Aorta (tissue), 5 donors: ENCODE results near the gene TRA2B. TPM values are rescaled to one million over a fixed set of nuclear protein-coding genes. Genes with fewer than 3 reads are reported as not detected.

ENCODE experiments used
- ATAC-seq: fragments of 200-7000 bp; cut with Tn5 transposase; one replicate; pipeline ENCODE4 v1.9.1; 2022; ENCODE audit warnings: moderate library complexity; ENCODE audit not compliant: low FRiP score
- DNase-seq, 2 donors: peaks; one replicate each; pipeline ENCODE4 v3.0.0-alpha.2; 2020
- H3K27ac ChIP-seq, 2 donors: one replicate each; pipeline ENCODE4 v1.5.1; 2013; ENCODE audit warnings: low read length in 2 of 2, mild to moderate bottlenecking in 2 of 2, moderate library complexity in 2 of 2, control low read depth in 1 of 2, inconsistent platforms in 1 of 2, low read depth in 1 of 2
- H3K27me3 ChIP-seq, 2 donors: one replicate each; pipeline ENCODE4 v1.6.1; 2013; ENCODE audit warnings: control low read depth in 1 of 2, low read length in 1 of 2, mild to moderate bottlenecking in 1 of 2, moderate library complexity in 1 of 2; ENCODE audit not compliant: insufficient read depth in 2 of 2, control insufficient read depth in 1 of 2
- H3K36me3 ChIP-seq, 2 donors: one replicate each; pipeline ENCODE4 v1.6.1; 2013; ENCODE audit warnings: control low read depth in 1 of 2, low read length in 1 of 2, mild to moderate bottlenecking in 1 of 2; ENCODE audit not compliant: insufficient read depth in 2 of 2, control insufficient read depth in 1 of 2
- H3K4me1 ChIP-seq, 2 donors: one replicate each; pipeline ENCODE4 v1.6.1; 2013; ENCODE audit warnings: low read length in 2 of 2, control low read depth in 1 of 2, mild to moderate bottlenecking in 1 of 2, moderate library complexity in 1 of 2; ENCODE audit not compliant: insufficient read depth in 2 of 2, control insufficient read depth in 1 of 2
- H3K4me3 ChIP-seq, 2 donors: one replicate each; pipeline ENCODE4 v1.5.1; 2013; ENCODE audit warnings: low read length in 2 of 2, control low read depth in 1 of 2, mild to moderate bottlenecking in 1 of 2
- H3K9me3 ChIP-seq: one replicate; pipeline ENCODE4 v1.6.1; 2013; ENCODE audit warnings: mild to moderate bottlenecking, low read length; ENCODE audit not compliant: control insufficient read depth
- WGBS, 2 donors: extraction: QIAGEN DNeasy Blood & Tissue Kit; methylation state at CpG; one replicate each; pipeline ENCODE4 v1.1.7; 2013; 5-methylcytosine and 5-hydroxymethylcytosine counted together
- intact Hi-C, 2 donors: fragments of 100-400 bp; cut with DNase I; formaldehyde crosslinking; loops; one replicate each; pipeline versions ENCODE4 v1.14.2 to v1.15.0; 2022
- polyA plus RNA-seq, 2 donors: library from polyadenylated mRNA; stranded (reverse); fragments of 200-250 nt; gene quantifications; one replicate each; pipeline ENCODE4 v1.2.3, GENCODE V29; 2013
- total RNA-seq, 2 donors: library from RNA; stranded (reverse); fragmentation: NEBNext Ultra II Directional; extraction: Animal tissue kit (Norgen Biotek cat#: 25700); gene quantifications; one replicate each; pipeline ENCODE4 v1.2.1, GENCODE V29; 2021
- donor health status: healthy with polysubstance abuse.
- donor health status: Bipolar disorder and iron deficiency.
- donor health status: DM: no; HTN: no; CAD: no.
- donor health status: DM: no; HTN: no; CAD: no.
- donor health status: DM: yes; HTN: yes; CAD: no.

The TRA2B gene
- total and polyA plus RNA-seq, 4 donors: 77.4 to 150 (median 90.9) TPM

DNA sequence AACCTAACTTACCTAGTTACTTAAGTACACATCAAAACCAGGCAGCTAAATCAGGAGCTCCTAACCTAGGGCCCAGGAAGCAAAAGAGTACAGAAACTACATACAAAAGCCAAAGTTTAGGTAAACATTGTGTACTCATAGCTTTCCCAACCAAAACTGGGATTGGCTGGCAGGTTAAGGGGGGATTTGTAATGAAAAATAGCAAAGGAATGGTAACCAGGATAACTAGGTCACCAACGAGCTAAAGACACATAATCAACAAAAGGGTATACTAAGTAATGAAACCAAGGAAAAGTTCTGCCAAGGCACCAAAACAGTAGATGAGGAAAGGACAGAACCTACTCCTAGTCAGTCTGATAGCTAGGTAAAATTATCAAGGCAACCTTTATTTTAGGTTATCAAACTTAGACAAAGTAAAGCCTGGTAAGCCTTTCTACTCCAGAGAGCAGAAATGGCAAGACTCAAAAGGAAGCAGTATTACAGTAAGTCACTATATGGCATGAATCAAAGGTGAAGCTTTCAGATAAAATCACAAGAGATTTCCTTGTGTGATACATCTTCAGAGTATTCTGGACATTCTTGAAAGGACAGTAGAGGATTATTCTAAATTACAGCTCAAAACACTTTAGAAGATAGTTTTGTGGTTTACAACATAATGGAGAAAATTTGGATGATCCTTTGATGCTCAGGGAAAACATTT, 10.2 kb downstream of the TRA2B start:
- Histone ChIP-seq H3K4me1 (peaks cover 4 to 22% of the 10 kb centered on the region in 2 donors), H3K9me3 (no peaks in the 10 kb centered on the region), H3K27ac (peak overlapping the region in 1 of 2 donors; percentile 10), H3K4me3 (peak overlapping the region in 1 of 2 donors; percentile 26), H3K27me3 (no peaks in the 10 kb centered on the region), H3K36me3 (no peaks in the 10 kb centered on the region)
- WGBS, 2 donors: 0 to 2% methylated on average over 1 of the region's 1 CpG
- intact Hi-C loops: no loop called here
- ATAC-seq (no peak), DNase-seq (no peak)

DNA sequence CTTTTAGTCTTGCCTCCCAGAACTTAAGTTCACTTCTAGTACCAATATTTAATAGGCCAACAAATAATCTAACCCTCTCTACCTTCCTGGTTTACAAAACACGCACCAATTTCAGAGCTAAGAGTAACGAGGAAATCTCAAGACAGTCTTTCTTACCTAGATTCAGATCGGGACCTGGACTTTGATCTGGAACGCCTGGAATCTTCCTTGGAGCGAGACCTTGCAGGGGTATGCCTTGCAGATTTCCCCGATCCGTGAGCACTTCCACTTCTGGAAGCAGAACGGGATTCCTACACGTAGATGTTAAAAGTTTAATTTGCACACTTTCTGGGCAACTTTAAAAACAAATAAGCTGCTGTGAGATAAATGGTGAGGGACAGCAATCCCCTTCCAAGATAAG, 11.4 kb downstream of the TRA2B start:
- H3K4me3 ChIP-seq: no peak overlapping the region
- ATAC-seq (no peak), DNase-seq (no peak)
- no peak overlapping the region for H3K27ac ChIP-seq
- peaks cover 4 to 22% of the 10 kb centered on the region in 2 donors for H3K4me1 ChIP-seq
- H3K27me3 ChIP-seq: no peaks in the 10 kb centered on the region
- H3K36me3 ChIP-seq: peaks cover 0 to 2% of the 10 kb centered on the region in 2 donors
- intact Hi-C loops: no loop called here
- WGBS, 2 donors: 38 to 46% methylated on average over 9 of the region's 9 CpGs
- H3K9me3 ChIP-seq: no peaks in the 10 kb centered on the region

DNA sequence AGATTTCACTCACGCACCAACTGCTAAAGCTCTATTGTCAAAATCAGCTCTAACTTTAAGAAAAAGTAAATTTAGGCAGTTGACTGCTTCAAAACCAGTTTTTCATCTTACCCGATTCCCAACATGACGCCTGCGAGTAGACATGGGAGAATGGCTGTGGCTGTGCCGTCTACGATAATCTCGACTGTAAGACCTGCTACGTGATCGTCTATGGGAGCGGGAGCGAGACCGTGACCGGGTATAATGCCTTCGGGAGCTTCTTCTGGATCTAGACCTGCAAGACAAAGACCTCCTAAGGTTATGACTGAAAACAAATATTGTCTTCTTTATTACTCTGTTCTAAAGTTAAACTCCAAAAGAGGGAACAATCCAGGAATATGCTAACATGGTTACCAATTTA, 12.5 kb downstream of the TRA2B start:
- intact Hi-C loops: no loop called here
- no peak for DNase-seq

DNA sequence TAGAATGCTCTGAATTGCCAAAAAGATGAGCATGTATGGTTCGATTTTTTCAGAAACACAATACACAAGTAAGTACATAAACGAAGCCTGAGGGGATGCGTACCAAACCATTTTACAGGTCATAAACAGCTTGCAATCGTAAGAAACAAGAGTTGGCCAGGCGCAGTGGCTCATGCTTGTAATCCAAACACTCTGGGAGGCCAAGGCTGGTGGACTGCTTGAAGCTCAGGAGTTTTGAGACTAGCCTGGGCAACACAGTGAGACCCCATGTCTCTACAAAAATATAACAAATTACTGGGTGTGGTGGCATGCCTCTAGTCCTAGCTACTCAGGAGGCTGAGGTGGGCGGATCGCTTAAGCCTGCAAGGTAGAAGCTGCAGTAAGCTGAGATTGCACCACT, 13.4 kb downstream of the TRA2B start:
- intact Hi-C loops: no loop called here
- Histone ChIP-seq H3K4me1 (peaks cover 0 to 16% of the 10 kb centered on the region in 2 donors), H3K27ac (no peak overlapping the region), H3K36me3 (peaks cover 0 to 4% of the 10 kb centered on the region in 2 donors), H3K4me3 (no peak overlapping the region), H3K9me3 (no peaks in the 10 kb centered on the region), H3K27me3 (no peaks in the 10 kb centered on the region)
- DNase-seq: no peak
- no peak for ATAC-seq
- WGBS, 2 donors: 75% methylated on average over 7 of the region's 7 CpGs

More for the DNA sequence above, 12.5 kb downstream of the TRA2B start:
- no peak for ATAC-seq
- Histone ChIP-seq H3K27me3 (no peaks in the 10 kb centered on the region), H3K4me1 (peaks cover under 1 to 19% of the 10 kb centered on the region in 2 donors), H3K4me3 (no peak overlapping the region), H3K36me3 (peaks cover 0 to 4% of the 10 kb centered on the region in 2 donors), H3K27ac (no peak overlapping the region), H3K9me3 (no peaks in the 10 kb centered on the region)
- 85 to 88% methylated on average over 14 of the region's 14 CpGs for WGBS, 2 donors

DNA sequence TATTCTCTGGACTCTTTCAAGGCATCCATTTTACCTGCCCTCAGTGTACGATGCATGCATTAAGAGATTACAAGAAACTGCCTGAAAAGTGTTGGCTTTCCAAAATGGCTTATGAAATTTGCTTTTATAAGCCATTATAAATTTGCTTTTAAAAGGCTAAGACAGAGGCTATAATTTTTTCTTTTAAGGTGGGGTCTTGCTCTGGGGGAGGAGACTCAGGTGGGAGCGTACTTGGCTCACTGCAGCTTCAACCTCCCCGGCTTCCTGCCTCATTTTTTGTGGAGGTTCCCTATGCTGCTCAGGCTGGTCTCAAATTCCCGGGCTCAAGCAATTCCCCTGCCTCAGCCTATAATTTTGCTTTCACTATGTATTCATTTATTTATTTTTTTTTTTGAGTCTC, 17.6 kb downstream of the TRA2B start:
- Histone ChIP-seq H3K4me1 (peaks cover 0 to 8% of the 10 kb centered on the region in 2 donors), H3K27me3 (no peaks in the 10 kb centered on the region), H3K9me3 (no peaks in the 10 kb centered on the region), H3K4me3 (no peak overlapping the region), H3K36me3 (peaks cover 0 to 5% of the 10 kb centered on the region in 2 donors), H3K27ac (no peak overlapping the region)
- ATAC-seq (no peak), DNase-seq (no peak)
- 78 to 81% methylated on average over 4 of the region's 4 CpGs for WGBS, 2 donors
- intact Hi-C loops: no loop called here

DNA sequence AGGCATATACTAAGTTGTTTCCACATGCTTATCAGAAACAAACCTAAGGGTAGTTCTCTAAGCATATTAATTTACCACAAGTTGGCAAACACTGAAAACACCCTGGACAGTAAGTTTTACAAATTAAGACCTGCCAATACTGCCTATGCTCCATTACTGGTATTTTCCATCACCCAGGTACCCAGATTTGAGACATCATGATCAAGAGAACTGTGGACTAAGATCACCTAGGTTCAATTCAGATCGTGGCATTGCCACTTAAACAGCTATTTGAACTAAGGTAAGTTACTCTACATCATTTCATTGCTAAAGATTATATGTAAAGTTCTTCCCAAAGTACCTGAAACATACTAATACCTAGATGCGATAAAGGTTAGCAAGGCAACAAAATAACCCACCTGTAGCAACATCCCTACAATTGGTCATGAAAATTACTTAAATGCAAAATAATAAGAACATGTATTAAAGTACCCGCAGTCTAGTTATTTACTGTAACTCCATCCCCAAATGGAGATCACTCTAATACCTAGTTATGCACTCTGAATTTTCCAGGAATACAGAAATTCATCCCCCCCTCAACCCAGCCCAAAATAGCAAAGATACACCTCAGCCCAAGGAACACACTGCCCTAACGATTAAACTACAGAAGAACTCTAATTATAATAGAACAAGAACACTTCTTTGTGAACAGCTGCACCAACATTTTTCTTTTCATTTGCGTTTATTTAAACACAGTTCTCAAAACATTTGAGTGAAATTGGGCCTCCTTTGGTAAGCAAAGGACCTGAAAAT, 21.6 kb downstream of the TRA2B start:
- 79% methylated on average over 5 of the region's 5 CpGs for WGBS, 2 donors
- intact Hi-C loops: no loop called here
- H3K36me3 ChIP-seq: peaks cover 2 to 3% of the 10 kb centered on the region in 2 donors

DNA sequence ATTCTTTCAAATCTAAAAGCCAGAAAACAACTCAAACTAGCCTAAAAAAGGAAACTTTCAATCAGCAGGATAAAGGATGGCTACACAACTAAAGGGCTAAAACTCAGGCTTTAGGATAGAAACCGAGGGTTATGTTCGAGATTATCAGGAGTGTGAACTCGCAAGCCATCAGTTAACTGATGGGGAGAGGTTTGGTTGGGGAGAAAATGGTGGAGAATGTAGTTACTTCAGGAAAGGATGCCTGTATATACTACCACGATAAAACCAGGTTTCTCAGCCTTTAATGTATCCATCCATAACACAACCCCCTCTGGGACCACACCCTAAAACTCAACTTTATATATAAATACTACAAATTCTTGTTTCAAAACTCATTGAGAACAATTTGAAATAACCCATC, 22.2 kb downstream of the TRA2B start:
- no peak for ATAC-seq
- Histone ChIP-seq H3K4me1 (no peaks in the 10 kb centered on the region), H3K4me3 (no peak overlapping the region), H3K27me3 (no peaks in the 10 kb centered on the region), H3K36me3 (peaks cover 2 to 3% of the 10 kb centered on the region in 2 donors), H3K9me3 (no peaks in the 10 kb centered on the region), H3K27ac (no peak overlapping the region)
- intact Hi-C loops: no loop called here
- WGBS, 2 donors: 61 to 68% methylated on average over 4 of the region's 4 CpGs
- DNase-seq: no peak

More for the DNA sequence above, 21.6 kb downstream of the TRA2B start:
- DNase-seq (no peak), ATAC-seq (no peak)
- no peak overlapping the region for H3K4me3 ChIP-seq
- no peak overlapping the region for H3K27ac ChIP-seq
- no peaks in the 10 kb centered on the region for H3K4me1 ChIP-seq
- H3K9me3 ChIP-seq: no peaks in the 10 kb centered on the region
- H3K27me3 ChIP-seq: no peaks in the 10 kb centered on the region

DNA sequence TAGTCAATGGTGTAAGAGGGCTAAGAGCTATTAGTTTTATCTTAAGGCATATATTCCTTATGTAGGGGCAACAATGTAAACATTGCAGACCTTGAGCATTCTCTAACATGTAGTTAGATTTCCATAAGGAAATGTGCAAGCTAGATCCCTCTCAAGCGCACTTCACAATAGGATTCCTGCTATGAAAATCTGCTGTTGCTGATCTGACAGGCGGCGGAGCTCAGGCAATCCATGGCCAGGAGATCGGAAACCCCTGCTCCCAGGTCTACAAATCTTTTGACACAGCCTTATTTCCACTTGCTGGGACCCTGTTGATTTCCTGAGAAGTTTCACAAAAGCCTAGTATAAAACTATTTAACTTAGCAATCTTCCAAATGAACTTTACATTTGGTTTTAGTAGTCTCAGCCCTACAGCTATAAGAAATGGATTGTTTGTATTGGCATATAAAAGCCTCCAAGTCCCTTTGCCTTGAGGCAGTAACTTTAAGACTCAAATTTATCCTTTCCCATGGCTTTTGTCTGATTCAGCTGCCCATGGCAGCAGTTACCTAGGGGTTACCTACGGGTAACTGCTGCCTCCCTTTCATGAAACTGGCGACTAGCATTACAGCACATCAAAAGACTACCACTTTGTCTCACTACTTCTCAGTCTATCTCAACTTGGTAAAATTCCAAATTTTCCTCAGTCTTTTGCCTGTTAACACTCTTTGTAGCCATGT, 22.7 kb downstream of the TRA2B start:
- H3K4me3 ChIP-seq: no peak overlapping the region
- no peaks in the 10 kb centered on the region for H3K9me3 ChIP-seq
- DNase-seq (no peak), ATAC-seq (no peak)
- no peaks in the 10 kb centered on the region for H3K4me1 ChIP-seq
- peaks cover 2 to 3% of the 10 kb centered on the region in 2 donors for H3K36me3 ChIP-seq
- WGBS, 2 donors: 51 to 53% methylated on average over 6 of the region's 6 CpGs
- intact Hi-C loops: no loop called here
- H3K27me3 ChIP-seq: no peaks in the 10 kb centered on the region
- H3K27ac ChIP-seq: no peak overlapping the region
